Motor neuron (in vitro differentiated cells): Measurements from ENCODE around the gene C1QTNF6. TPM values are rescaled to one million over a fixed set of nuclear protein-coding genes. Genes with fewer than 3 reads are reported as not detected.

Experiments used
- ATAC-seq, 8 experiments: fragments of 200-7000 bp; cut with Tn5 transposase; replicated peaks in 6 of 8; 2 replicates each; pipeline ENCODE4 v1.8.0; 2021; ENCODE audit warnings: mild to moderate bottlenecking in 8 of 8, moderate library complexity in 8 of 8
- H3K27ac ChIP-seq, 2 donors: fragments of 250-450 bp; sonication (Bioruptor Pico); 2 replicates each; pipeline ENCODE4 v1.9.0; 2021; ENCODE audit warnings: antibody characterized with exemption in 2 of 2, mild to moderate bottlenecking in 2 of 2, moderate library complexity in 1 of 2
- H3K4me1 ChIP-seq, 2 donors: fragments of 250-450 bp; sonication (Bioruptor Pico); replicated peaks in 1 of 2; 2 replicates each; pipeline ENCODE4 v1.6.1; 2021; ENCODE audit warnings: antibody characterized with exemption in 2 of 2, mild to moderate bottlenecking in 2 of 2, moderate library complexity in 1 of 2
- H3K4me3 ChIP-seq, 5 donors: fragments of 250-450 bp; sonication (Bioruptor Pico); 2 replicates each; pipeline ENCODE4 v1.9.0; 2021; ENCODE audit warnings: antibody characterized with exemption in 5 of 5, mild to moderate bottlenecking in 5 of 5, moderate library complexity in 4 of 5
- WGBS, 10 experiments: fragments of 450-650 bp; shearing (Covaris generic); methylation state at CpG; one replicate each; pipeline ENCODE4 v1.0.0; 2022; 5-methylcytosine and 5-hydroxymethylcytosine counted together
- in situ Hi-C, 9 experiments: fragments of 400-800 bp; cut with MboI; loops; one replicate each; pipeline ENCODE4 v1.15.0; 2021; ENCODE audit warnings: low sequenced_read_pairs in 9 of 9, low pct_unique_long_range_greater_than_20kb in 2 of 9; ENCODE audit not compliant: unreplicated experiment in 9 of 9
- total RNA-seq, 8 experiments: library from RNA; unstranded; fragments of 300-600 nt; gene quantifications; 2 replicates each; pipeline versions ENCODE4 v1.2.3 to v1.2.4, GENCODE V29; 2022

Gene C1QTNF6
- total RNA-seq, 8 experiments from 2014 or later, result 2.7 to 116 (median 12.6) TPM

- WGBS, 10 experiments, result 0 to 80% (median 44%) methylated on average over 1 to 5 of the region's 7 CpGs; no CpG with 5 or more reads in 4 of the 10 experiments
- H3K27ac ChIP-seq, result no peak overlapping the region
- in situ Hi-C loops, result no loop called here
- ATAC-seq, result no peak
- peaks cover 9 to 10% of the 10 kb centered on the region in 2 donors for H3K4me1 ChIP-seq
- H3K4me3 ChIP-seq, result no peak overlapping the region
Observed at GRCh38 chr22:37218771-37219411, 30.8 kb upstream of the C1QTNF6 start.

- Histone ChIP-seq H3K4me3 (no peak overlapping the region), H3K27ac (no peak overlapping the region), H3K4me1 (peaks cover 10 to 11% of the 10 kb centered on the region in 2 donors)
- no peak for ATAC-seq
- in situ Hi-C loops, result no loop called here
- 75 to 100% (median 78%) methylated on average over 1 to 4 of the region's 6 CpGs; no CpG with 5 or more reads in 7 of the 10 experiments for WGBS, 10 experiments
Observed at GRCh38 chr22:37218399-37218770, 30.3 kb upstream of the C1QTNF6 start.

- WGBS, 10 experiments, result 70 to 96% (median 83%) methylated on average over 2 to 9 of the region's 9 CpGs; no CpG with 5 or more reads in 1 of the 10 experiments
- Histone ChIP-seq H3K4me1 (peaks cover 26% of the 10 kb centered on the region in 2 donors), H3K4me3 (no peak overlapping the region), H3K27ac (no peak overlapping the region)
- ATAC-seq, result no peak
- in situ Hi-C loops, result no loop called here
Observed at GRCh38 chr22:37215890-37216289, 27.8 kb upstream of the C1QTNF6 start.

- no peak for ATAC-seq
Observed at GRCh38 chr22:37214731-37215030, 26.6 kb upstream of the C1QTNF6 start.

GRCh38 chr22:37213941-37214730 lies 26.1 kb upstream of the C1QTNF6 start:
- in situ Hi-C loops, result no loop called here
- Histone ChIP-seq H3K27ac (no peak overlapping the region), H3K4me1 (peaks cover 29 to 30% of the 10 kb centered on the region in 2 donors), H3K4me3 (no peak overlapping the region)
- ATAC-seq, result no peak
- 58 to 89% (median 76%) methylated on average over 2 to 10 of the region's 13 CpGs; no CpG with 5 or more reads in 2 of the 10 experiments for WGBS, 10 experiments

More at GRCh38 chr22:37214731-37215030, 26.6 kb upstream of the C1QTNF6 start:
- WGBS, 10 experiments, result 40 to 80% (median 66%) methylated on average over 1 to 11 of the region's 13 CpGs; no CpG with 5 or more reads in 4 of the 10 experiments
- Histone ChIP-seq H3K27ac (no peak overlapping the region), H3K4me3 (no peak overlapping the region), H3K4me1 (peaks cover 29% of the 10 kb centered on the region in 2 donors)
- in situ Hi-C loops, result no loop called here

GRCh38 chr22:37213218-37213855 lies 25.3 kb upstream of the C1QTNF6 start:
- no peak for ATAC-seq
- in situ Hi-C loops, result no loop called here
- peaks cover 37 to 38% of the 10 kb centered on the region in 2 donors for H3K4me1 ChIP-seq
- WGBS, 10 experiments, result 50 to 97% (median 94%) methylated on average over 1 to 9 of the region's 18 CpGs; no CpG with 5 or more reads in 4 of the 10 experiments
- H3K27ac ChIP-seq, result no peak overlapping the region
- H3K4me3 ChIP-seq, result no peak overlapping the region

GRCh38 chr22:37212174-37212906 lies 24.3 kb upstream of the C1QTNF6 start, which contains the start of gene SSTR3:
Gene SSTR3 (minus strand): TSS chr22:37212477. CDS start chr22:37207803, 4,674 bp downstream.
- Histone ChIP-seq H3K27ac (peak within 1 kb of the TSS; percentile 35 to 42), H3K4me3 (no peak within 1 kb of the TSS), H3K4me1 (peaks cover 38 to 41% of the 10 kb centered on the region in 2 donors)
- in situ Hi-C loops, result no loop called here
- peak; percentile 81 to 92 (median 88) for ATAC-seq
- WGBS, 10 experiments, result 10 to 26% (median 20%) methylated on average over 2 to 4 of the region's 23 CpGs; no CpG with 5 or more reads in 5 of the 10 experiments

GRCh38 chr22:37211866-37212173 lies 23.8 kb upstream of the C1QTNF6 start:
- Histone ChIP-seq H3K4me3 (no peak overlapping the region), H3K27ac (peak overlapping the region; percentile 35 to 42), H3K4me1 (peaks cover 38 to 41% of the 10 kb centered on the region in 2 donors)
- peak in 5 of 8 experiments; percentile 1 to 8 (median 5) for ATAC-seq
- WGBS, 10 experiments, result 80% methylated on average over 2 of the region's 6 CpGs; no CpG with 5 or more reads in 9 of the 10 experiments
- in situ Hi-C loops, result no loop called here

- Histone ChIP-seq H3K4me1 (peaks cover 38 to 41% of the 10 kb centered on the region in 2 donors), H3K27ac (peak overlapping the region in 1 of 2 donors; percentile 42), H3K4me3 (no peak overlapping the region)
- no peak for ATAC-seq
- in situ Hi-C loops, result no loop called here
- WGBS, 10 experiments, result 74 to 100% (median 90%) methylated on average over 1 to 7 of the region's 24 CpGs; no CpG with 5 or more reads in 3 of the 10 experiments
Observed at GRCh38 chr22:37211075-37211865, 23.2 kb upstream of the C1QTNF6 start.

GRCh38 chr22:37210041-37210803 lies 22.2 kb upstream of the C1QTNF6 start:
- WGBS, 10 experiments, result 71 to 100% (median 93%) methylated on average over 1 to 5 of the region's 15 CpGs; no CpG with 5 or more reads in 2 of the 10 experiments
- Histone ChIP-seq H3K4me3 (no peak overlapping the region), H3K4me1 (peaks cover 38 to 41% of the 10 kb centered on the region in 2 donors), H3K27ac (no peak overlapping the region)
- in situ Hi-C loops, result no loop called here
- ATAC-seq, result no peak

- H3K27ac ChIP-seq, result no peak overlapping the region
- in situ Hi-C loops, result no loop called here
- H3K4me3 ChIP-seq, result no peak overlapping the region
- 8 to 80% (median 55%) methylated on average over 1 to 4 of the region's 9 CpGs; no CpG with 5 or more reads in 4 of the 10 experiments for WGBS, 10 experiments
- ATAC-seq, result no peak
- peaks cover 33 to 35% of the 10 kb centered on the region in 2 donors for H3K4me1 ChIP-seq
Observed at GRCh38 chr22:37209140-37209845, 21.2 kb upstream of the C1QTNF6 start.
